Stimulated activated CD4-positive, alpha-beta T cell treated with anti-CD3 and anti-CD28 coated beads, Interleukin-12 subunit alpha, Interleukin-12 subunit beta, amount 100 ng/mL, for 24 hours (primary cell): Measurements from ENCODE around the gene HEPACAM.

Experiments used
- DNase-seq, 2 experiments: peaks; one replicate each; pipeline ENCODE4 v3.0.0-alpha.2; 2020; ENCODE audit warnings: low read depth in 2 of 2

HEPACAM gene

DNA sequence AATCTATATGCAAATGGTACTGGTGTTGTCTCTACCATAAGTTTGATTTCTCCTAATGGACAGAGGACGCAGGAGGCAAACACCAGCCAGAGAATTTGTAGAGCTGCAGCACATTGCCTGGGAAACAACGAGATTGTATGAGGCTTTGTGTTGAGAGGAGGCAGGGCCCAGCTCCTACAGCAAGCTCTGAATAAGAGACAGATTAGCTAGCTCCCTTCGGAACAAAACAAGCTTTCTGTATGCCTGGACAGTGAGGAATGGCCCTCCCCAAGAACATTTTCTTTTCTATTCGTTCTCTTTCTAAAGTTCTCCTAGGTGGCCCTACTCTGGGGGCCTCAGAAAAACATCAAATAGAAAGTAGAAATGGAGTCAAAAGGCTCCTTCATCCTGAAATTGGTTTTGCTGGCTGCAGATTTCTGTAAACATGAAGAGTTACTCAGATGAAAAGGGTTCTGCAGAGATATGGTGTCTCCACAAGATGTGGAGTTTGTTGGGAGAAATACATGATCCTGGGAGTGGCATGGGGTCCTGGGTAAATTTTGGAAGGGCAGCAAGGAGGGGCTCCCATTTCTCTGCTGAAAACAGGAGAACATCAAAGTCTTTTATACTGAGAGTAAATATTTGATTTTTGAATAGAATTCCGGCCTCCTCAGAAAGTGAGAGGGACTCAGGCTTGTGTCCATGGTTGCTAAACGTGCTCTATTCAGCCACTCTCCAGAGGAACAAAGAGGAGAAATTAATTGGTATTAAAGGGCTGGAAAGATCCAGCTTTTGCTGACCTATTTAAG is 6.8 kb upstream of the HEPACAM start:
- DNase-seq: no peak

DNA sequence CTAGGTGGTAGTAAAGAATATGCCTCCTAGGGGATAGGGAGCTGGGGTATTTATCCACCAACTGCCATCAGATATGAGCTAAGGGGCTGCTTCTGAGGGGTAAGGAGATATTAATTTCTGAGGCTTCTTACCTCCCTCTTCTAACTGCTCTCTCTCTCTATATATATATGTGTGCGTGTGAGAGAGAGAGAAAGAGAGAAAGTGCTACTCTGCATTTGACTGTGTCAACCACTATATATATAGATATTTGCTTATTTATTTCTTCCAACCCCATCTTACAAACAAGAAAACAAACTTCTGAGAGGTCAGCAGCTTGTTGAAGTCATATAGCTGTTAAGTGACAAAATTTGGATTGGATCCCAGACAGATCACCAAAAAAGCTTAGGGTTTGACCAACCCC is 5.9 kb upstream of the HEPACAM start:
- DNase-seq: no peak

DNA sequence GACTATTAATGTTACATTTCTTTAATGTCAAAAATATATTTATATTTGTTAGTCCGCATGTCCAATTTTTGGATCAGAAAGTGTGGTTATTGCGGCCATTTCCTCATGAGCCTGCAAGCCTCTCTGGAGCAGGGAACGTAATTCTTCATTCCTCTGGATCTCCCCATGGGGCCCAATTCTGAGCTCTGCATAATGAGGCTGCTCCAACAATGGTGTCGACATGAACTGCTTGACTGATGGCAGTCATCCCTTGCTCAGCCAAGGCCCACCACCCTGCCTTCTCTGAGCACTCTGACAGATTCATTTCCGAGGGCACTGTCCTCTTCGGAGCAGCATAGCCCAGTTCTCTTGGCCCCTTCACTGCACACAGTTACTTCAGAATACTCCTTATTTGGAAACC is 3.1 kb upstream of the HEPACAM start:
- no peak for DNase-seq

DNA sequence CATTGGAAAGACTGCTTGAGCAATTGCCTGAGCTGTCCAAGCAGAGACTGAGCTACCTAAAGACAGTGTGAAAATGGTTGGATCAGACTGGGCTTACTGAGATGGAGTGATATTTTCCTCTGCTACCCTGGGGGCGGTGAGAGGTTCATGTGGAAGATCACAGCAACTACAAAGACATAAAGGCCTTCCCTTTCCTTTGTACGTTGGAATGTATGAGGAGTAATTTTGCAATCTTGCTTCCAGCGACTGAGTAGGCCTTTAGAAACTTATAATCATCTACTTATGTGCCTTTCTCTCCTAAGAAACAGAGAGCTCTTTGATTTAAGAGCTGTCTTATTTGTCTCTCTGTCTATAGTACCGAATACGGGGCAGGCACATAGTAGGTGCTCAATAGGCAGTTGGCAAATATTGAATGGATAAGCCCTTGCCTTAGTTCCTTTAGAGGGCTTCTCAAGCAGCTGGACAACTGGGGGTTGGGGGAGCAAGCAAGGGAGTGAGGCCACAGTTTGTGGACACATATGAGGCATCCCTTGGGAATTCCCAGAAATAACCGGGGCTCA is 2.4 kb upstream of the HEPACAM start:
- no peak for DNase-seq

DNA sequence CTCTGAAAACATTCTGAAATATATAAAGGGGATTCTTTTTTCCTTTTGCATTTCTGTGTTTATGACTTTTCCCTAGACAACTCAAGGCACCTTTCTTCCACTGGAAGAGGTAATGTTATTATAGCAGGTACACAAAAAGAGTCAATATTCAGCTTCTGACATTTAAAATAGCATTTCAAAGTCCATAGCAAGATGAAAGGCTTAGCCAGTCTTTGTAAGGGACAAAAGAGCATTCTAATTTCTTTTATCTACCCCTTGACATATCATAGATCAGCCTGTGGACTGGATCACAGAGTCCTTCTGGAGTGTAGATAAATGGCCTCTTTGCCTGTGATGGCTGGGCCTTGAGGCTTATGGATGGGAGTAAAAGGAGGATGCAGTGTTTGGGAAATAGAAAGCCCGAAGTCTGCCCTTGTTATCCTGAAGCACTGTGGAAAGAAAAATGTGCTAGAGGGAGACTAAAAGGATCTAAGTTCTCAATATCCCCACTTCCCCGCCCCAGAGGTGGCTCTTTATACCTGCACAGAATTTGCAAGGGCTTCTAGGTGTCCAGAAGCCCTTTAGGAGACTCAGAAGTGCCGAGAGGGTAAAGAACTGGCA is 1.6 kb upstream of the HEPACAM start:
- no peak for DNase-seq

DNA sequence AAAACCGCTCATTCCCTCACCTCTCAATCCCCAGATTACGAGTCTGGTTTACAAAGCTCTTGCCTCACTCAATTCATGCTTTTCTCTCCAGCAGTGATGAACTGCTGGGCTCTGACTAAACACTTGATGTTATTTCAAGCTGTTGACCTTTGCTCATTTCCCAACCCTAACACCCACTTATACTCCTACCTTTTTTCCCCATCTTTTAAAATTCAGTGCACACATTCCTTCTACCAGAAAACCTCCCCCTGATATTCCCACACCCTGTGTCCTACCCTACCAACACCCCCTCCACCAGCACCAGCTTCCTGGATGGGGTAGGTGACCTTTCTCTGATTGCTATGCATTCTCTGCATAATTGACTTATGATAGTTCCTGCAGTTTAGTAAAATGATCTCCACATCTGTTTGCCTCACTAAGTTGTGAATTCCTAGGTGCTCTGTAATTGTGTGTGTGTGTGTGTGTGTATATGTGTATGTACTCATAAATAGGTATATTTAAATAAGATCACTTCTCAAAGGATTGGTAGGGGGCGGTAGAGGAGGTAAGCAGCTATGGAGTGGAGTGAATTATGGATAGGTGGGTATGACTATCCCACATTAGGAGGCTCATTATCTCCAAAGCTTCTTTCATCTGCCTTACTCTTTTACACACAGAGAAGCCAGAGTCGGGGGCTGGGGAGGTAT is 842 bp downstream of the HEPACAM start:
- DNase-seq: no peak

DNA sequence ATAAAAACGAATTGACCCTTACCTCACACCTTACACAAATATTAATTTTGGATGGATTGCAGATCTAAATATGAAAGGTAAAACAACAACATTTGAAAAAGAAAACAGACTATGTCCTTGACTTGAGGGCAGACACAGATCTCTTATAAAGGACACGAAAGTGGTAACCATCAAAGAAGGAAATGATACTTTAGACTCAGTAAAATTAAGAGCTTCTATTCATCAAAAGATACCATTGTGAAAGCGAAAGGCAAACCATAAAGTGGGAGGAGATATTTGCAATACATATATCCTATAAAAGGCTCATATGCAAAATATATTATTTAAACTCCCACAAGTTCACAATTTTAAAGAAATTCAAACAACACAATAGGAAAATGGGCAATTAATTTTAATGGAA is 5.0 kb downstream of the HEPACAM start:
- no peak for DNase-seq

DNA sequence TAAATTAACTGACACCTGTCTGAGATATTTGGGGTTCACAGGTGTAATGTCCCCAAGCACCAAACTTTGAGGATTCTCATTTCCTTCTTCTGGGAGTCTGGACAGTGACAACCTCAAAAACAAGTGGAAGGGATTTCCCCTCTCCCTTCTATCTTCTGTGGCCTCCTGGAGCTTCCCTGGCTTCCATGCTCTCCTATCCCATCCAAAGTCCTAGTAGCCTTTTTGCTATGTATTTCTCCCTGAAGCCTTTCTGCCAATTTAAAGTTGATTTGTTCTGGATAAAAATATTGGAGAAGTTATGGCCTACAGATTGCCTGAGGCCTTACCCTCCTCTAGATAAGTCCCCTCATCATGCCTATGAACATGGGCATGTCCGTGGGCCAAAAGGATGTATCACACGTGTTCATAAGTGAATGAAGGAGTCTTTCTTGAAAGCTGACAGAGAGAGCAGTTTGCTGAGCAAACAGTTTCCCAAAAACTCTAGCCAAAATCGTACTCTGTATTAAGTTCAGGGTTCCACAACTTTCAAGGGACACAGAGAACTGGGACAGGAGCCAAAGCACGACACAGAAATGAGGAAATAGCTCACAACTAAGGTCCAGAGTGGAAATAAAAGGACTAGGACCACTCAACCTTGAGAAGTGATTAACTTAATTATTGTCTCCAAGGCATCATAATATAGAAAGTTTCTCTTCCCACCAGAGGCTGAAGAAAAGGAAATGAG is 6.7 kb downstream of the HEPACAM start:
- DNase-seq: no peak

DNA sequence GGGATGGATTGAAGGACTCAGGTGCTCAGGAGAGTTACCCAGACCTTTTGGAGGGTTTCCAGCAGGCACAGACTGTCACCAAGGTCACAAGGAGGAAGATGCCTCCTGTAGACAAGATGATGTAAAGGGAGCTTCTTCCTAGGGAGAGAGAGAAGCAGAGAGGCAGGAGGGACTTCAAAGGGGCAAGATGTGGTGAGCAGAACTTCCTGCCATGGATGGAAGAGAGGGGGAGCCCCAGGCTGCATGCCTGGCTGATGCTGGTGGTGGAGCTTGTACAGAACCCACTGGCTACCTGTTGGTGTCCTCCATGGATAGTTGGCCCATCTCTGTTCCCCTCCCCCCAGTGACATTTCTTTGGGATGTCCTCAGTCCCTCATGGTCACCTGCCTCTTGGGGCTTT is 12.6 kb downstream of the HEPACAM start:
- DNase-seq: no peak

DNA sequence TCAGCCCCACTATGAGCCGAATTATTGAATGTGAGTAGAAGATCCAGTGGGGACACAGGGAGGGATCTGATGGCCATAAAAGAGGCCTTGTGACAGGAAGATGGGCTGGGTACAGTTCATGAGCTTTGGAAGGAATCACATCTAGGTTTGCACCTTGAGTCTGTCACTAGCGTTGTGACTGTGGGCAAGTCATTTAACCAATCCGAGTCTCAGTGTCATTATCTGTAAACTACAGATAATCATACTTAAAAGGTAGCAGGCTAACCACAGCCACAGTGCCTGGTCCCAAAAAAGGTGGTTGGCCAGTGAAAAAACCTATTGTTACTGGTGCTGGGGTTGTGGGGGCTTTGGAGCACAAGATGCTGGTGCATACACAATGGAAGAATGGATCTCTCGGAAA is 13.0 kb downstream of the HEPACAM start:
- DNase-seq: no peak

DNA sequence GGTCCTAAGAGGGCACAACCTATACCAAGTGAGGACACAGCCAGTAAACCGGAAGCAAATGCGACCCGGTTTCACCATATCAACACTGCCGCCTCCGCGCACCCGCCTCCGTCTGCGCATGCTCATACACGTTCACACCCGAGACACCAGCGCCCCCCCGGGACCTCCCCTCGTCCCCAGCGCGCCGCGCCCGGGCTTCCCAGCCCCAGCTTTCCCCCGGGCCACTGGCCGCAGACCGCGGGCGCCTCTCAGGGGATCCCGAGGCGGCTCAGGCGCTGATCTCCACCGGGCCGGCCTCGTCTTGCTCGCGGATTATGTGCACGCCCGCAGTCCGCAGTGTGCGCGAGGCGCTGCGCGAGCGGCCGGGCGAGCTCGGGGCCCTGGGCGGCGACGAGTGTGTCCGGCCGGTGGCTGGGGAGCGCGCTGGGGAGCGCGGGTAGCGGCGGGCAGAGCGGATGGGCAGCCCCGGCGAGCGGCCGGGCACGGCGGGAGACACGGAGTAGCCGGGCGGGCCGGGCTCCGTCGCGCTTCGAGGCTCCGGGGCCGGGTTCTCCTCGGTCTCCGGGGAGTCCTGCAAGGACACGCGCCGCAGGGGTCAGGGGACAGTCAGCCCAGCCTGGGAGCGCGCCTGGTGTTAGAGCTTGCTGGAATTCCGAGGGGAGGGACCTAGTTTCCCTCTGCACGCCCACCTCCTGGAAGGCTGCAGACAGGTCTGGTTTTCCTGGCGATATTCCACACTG is 14.8 kb downstream of the HEPACAM start:
- DNase-seq: peak; percentile 49 to 71

DNA sequence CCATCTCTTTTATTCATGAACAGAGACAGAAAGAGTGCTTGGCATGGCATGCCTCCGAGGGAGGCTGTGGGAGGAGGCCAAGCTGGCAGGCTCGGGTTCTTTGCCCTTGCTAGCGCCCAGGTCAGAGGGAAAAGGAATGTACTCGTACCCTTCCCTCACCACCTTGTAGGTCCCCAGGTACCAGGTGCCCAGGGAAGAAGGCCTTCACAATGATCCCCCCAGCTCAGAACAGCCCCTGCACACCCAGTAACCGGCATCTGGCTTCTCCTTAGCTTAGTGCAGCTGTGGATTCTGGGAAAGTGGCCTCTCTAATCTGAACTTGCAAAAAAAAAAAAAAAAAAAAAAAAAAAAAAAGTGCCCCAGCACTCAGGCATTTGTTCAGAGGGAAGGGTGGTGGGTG is 15.5 kb downstream of the HEPACAM start:
- DNase-seq: no peak

DNA sequence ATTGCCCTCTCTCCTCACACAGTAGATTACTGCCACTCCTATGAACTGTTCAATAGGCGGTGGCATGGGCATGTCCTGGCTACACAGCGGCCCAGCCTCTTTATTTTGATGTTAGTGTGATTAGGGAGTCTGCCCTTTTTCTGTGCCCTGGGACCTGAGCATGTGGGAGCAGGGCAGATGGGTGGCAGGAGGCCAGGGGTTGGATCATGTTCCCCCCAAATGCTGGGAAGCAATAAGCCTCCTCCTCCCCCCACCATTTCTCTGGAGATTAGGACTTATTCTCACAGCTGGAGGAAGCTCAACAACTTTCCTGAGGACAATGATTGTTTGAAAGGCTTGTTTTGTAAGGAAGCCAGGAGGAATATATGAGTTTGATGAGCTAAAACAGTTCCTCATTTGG is 15.9 kb downstream of the HEPACAM start:
- DNase-seq: no peak

DNA sequence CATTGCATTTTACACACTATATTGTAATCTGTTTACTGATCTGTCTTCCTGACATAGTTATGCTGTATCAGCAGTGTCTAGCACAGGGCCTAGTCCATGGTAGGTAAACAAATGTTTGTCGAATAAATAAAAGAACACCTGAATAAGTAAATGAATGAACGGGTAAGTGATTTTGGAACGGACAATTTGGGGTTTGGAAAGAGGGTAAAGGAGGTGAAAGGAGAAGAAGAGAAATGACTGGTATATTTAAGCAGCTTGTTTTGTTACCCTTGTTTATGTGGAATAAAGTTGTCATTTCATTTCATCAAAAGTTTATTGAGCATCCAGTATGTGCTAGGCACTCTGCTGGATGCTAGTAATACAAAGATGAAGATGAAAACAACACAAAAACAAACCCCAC is 16.9 kb downstream of the HEPACAM start, which contains the start of gene HEPN1:
Gene HEPN1 (plus strand): TSS at position 301 of the 400 bp plus-strand sequence.
- DNase-seq: no peak

DNA sequence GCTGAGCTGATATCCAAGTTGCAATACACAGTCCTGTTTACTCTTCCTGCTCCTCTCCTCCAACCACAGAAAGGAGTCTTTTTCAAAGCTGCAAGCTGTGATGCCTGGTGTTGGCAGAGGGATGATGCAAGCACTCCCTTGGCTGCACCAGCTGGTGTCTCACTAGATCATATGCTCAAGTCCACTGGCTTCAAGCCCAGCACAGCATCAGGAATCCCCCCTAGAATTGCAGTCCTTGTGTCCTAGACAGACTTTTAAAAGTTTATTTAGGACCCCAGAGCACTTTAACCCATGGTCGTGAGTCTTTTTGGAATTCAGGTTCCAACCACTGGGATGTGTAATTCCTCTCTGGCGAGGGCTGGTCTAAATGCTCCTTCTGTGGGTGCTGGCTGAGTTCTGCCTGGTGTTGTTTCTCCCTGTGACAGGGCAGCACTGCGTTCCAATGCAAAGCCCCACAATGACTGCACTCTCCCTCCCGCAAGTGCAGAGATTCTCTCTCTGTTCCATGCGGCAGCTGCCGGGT is 18.7 kb downstream of the HEPACAM start:
- no peak for DNase-seq

DNA sequence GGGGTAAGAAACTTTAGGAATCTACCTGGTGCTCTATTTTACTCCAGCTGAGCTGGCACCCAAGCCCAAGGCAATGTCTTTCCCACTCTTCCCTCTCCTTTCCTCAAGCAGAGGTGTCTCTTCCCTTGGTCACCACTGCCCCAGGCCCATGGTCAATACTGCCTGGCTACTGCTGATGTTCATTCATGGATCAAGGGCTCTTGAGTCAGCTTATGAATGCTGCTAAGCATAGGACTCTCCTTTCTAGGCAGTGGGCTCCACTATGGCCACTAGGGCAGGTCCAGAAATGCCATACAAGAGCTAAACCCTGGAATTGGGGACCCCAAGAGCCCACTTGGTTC is 19.5 kb downstream of the HEPACAM start:
- no peak for DNase-seq

DNA sequence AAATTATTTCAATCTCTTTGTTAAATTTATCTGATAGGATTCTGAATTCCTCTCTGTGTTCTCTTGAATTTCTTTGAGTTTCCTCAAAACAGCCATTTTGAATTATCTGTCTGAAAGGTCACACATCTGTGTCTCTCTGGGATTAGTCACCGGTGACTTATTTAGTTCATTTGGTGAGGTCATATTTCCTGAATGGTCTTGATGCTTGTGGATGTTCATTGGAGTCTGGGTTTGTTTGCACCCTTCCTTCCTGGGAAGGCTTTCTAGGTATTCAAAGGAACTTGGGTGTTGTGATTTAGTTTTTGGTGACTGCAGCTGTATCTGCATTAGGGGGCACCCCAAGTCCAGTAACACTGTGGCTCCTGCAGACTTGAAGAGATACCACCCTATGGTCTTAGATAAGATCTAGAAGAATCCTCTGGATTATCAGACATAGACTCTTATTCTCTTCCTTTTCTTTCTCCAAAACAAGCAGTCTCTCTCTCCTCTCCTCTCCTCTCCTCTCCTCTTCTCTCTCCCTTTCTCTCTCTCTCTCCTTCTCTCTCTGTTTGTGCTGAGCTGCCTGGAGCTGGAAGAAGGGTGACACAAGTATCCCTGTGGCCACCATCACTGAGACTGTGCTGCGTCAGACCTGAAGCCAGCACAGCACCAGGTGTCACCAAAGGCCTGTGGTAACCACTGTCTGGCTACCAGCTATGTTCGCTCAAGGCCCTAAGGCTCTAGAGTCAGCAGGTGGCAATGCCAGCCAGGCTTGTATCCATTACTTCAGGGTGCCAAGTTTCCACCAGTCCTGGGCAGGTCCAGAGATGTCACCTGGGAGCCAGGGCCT is 20.1 kb downstream of the HEPACAM start:
- no peak for DNase-seq

DNA sequence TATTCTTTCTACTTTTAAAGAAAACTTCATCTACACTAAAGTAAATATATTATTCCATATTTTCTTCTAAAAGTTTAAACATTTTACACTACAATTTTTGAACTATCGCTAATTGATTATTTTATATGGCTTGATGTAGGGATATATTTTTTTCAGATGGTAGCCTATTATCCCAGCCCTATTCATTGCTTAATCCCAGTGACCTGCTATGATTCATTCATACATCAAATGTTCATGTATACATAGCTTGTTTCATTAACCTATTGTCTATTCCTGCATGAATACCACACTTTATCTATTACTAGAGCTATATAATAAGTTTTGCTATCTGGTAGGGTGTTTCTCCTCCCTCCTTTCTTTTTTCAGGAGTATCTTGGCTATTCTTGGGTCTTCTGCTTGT is 33.2 kb downstream of the HEPACAM start:
- DNase-seq: no peak

DNA sequence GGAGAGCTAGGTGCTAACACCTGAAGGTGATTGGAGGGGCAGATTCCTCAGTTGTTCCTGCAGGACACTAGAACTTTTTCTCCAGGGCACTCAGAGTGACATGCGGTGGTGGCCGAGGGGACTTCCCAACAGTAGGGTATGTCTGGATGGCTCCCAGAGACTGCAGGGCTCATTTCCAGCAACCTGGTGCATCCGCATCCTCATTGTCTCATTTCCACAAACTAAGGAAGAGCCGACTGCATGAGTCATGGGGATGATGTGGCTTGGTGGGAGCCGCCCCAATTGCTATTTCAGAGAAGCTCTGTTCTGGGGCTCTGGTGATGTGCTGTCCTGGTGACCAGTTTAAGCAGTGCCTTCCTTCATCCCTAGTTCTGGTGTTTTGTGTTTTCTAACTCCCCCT is 35.4 kb downstream of the HEPACAM start:
- no peak for DNase-seq

DNA sequence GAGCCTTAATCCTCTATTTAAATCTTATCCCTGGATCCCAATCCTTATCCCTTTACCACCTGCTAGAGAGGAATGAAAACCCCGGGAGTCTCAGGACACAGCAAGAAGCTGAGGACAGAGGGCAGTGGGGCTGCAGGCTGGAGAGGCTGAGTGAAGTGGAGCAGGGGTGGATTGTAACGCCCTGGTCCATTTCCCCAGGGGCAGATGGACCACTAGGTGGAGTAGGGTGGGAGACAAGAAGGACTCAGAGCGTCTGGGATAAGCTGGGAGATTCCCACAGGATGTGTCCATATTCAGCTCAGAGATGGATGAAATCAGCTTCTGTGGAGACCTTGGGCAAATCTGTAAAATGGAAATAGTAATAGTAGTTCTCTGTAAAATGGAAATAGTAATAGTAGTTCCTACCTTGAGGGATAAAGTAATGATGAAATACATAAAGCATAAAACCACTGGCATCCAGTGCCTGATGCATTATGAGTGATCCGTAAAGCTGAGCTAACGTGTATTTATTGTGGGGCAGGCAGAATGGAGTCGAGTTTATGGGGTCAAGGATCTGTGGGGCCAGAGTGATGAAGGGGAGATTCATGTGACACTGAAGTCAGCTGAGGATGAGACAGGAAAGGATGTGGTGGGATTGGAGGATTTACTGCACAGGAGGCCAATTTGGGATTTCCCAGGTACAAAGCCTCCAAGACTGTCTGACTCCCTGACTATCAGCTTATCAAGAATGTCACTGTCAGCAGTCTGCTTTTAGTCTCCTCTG is 36.3 kb downstream of the HEPACAM start:
- no peak for DNase-seq
